K562 (cell line): ENCODE data around the gene MB21D2. TPM values are rescaled to one million over a fixed set of nuclear protein-coding genes. Genes with fewer than 3 reads are reported as not detected.

ENCODE experiments used
- ATAC-seq: fragments of 200-7000 bp; cut with Tn5 transposase; 3 replicates; pipeline ENCODE4 v1.9.1; 2020; ENCODE audit warnings: moderate library complexity
- BruUV-seq: library from RNA; stranded (reverse); fragments of 400-500 nt; replicated peaks from 2 replicates; lab custom pipeline; 2021; lab: Mats Ljungman, UMichigan
- CTCF ChIA-PET: fragments of 300-600 bp; formaldehyde crosslinking; extraction: SDS; loops from one replicate; lab custom pipeline; 2021; ENCODE audit warnings: low intra/inter-chr PET ratio; lab: Yijun Ruan, JAX
- POLR2A ChIA-PET: fragments of 300-600, 350-650 bp; sonication (Branson Sonifier 250); formaldehyde crosslinking; extraction: SDS; loops from one replicate; lab custom pipeline; 2021; ENCODE audit warnings: antibody characterized with exemption, inconsistent platforms; lab: Yijun Ruan, JAX
- DNase-seq, 4 experiments: peaks; one replicate each; pipeline versions ENCODE4 v3.0.0 to v3.0.0-alpha.2; 2011 to 2018; ENCODE audit warnings: low spot score in 3 of 4, mixed read lengths in 3 of 4; ENCODE audit errors: extremely low read depth in 1 of 4
- FAIRE-seq: peaks from 2 replicates; lab custom pipeline; 2011; peaks lifted over from hg19 to GRCh38; lab: Jason Lieb, UNC
- H2AFZ ChIP-seq: 2 replicates; pipeline ENCODE4 v1.6.0; 2011; ENCODE audit warnings: low read depth, low read length, control low read depth, inconsistent platforms
- H3K27ac ChIP-seq: fragments of 200-600 bp; 3 replicates; pipeline ENCODE4 v1.8.0; 2011; ENCODE audit warnings: low read depth, mild to moderate bottlenecking, control low read depth, inconsistent platforms, low read length, moderate library complexity, mixed read lengths; ENCODE audit errors: extremely low read depth
- H3K27me3 ChIP-seq, 2 experiments: fragments of 300-600 bp in 1 of 2; 2 replicates in 1 of 2; 3 replicates in 1 of 2; pipeline versions ENCODE4 v1.6.0 to v1.8.0; 2011; ENCODE audit warnings: inconsistent platforms in 2 of 2, low read length in 2 of 2, mild to moderate bottlenecking in 1 of 2, mixed read lengths in 1 of 2, moderate library complexity in 1 of 2; ENCODE audit not compliant: control insufficient read depth in 2 of 2, insufficient read depth in 2 of 2
- H3K36me3 ChIP-seq: fragments of 300-600 bp; 3 replicates; pipeline ENCODE4 v1.8.0; 2011; ENCODE audit warnings: mild to moderate bottlenecking, low read length, inconsistent platforms; ENCODE audit not compliant: control insufficient read depth, insufficient read depth
- H3K4me1 ChIP-seq, 2 experiments: fragments of 200-600 bp in 1 of 2; replicated peaks in 1 of 2; 2 replicates in 1 of 2; 3 replicates in 1 of 2; pipeline versions ENCODE4 v1.5.1 to v1.8.0; 2011; ENCODE audit warnings: inconsistent platforms in 2 of 2, low read length in 2 of 2, mild to moderate bottlenecking in 1 of 2, mixed read lengths in 1 of 2, moderate library complexity in 1 of 2; ENCODE audit not compliant: control insufficient read depth in 2 of 2, insufficient read depth in 2 of 2
- H3K4me2 ChIP-seq: 2 replicates; pipeline ENCODE4 v1.6.1; 2011; ENCODE audit warnings: low read length, control low read depth, inconsistent platforms, mixed read lengths; ENCODE audit not compliant: insufficient read depth
- H3K4me3 ChIP-seq: fragments of 200-600 bp; sonication (generic), shearing (Covaris generic); 2 replicates; pipeline ENCODE4 v1.5.1; 2016; ENCODE audit warnings: control low read depth, inconsistent platforms
- H3K79me2 ChIP-seq: fragments of 200-600 bp; 3 replicates; pipeline ENCODE4 v1.8.0; 2011; ENCODE audit warnings: low read length, inconsistent platforms; ENCODE audit not compliant: control insufficient read depth, insufficient read depth
- H3K9ac ChIP-seq, 2 experiments: 2 replicates each; pipeline versions ENCODE4 v1.6.0 to v1.6.1; 2011; ENCODE audit warnings: low read depth in 2 of 2, low read length in 2 of 2, control low read depth in 1 of 2, inconsistent platforms in 1 of 2, mild to moderate bottlenecking in 1 of 2, mixed read lengths in 1 of 2; ENCODE audit not compliant: insufficient read depth in 1 of 2
- H3K9me1 ChIP-seq: one replicate; pipeline ENCODE4 v1.6.0; 2011; ENCODE audit warnings: inconsistent platforms, mild to moderate bottlenecking, low read length, moderate library complexity; ENCODE audit not compliant: control insufficient read depth, insufficient read depth
- H3K9me3 ChIP-seq: replicated peaks from 2 replicates; pipeline ENCODE4 v1.5.1; 2011; ENCODE audit warnings: low read depth, low read length, inconsistent platforms; ENCODE audit not compliant: control insufficient read depth, insufficient read depth
- H4K20me1 ChIP-seq: replicated peaks from 2 replicates; pipeline ENCODE4 v1.6.1; 2011; ENCODE audit warnings: low read length, inconsistent platforms, mixed read lengths; ENCODE audit not compliant: control insufficient read depth, insufficient read depth
- CBX1 ChIP-seq: sonication (generic); IDR thresholded peaks from 2 replicates; pipeline ENCODE4 v1.6.1; 2016; ENCODE audit warnings: antibody characterized with exemption, low read depth, mild to moderate bottlenecking
- GTF2A2 ChIP-seq: IDR thresholded peaks from 2 replicates; pipeline ENCODE4 v1.6.1; 2016; ENCODE audit warnings: mild to moderate bottlenecking, missing genetic modification characterization, missing compliant biosample characterization
- HNRNPH1 ChIP-seq: fragments of 200-400 bp; formaldehyde crosslinking; optimal IDR thresholded peaks from 2 replicates; pipeline ENCODE3; 2017; ENCODE audit warnings: low read depth, mild to moderate bottlenecking, low read length, moderate library complexity
- WGBS: fragments of 100-300 bp; shearing (Covaris generic); methylation state at CpG from one replicate; pipeline ENCODE4 v1.1.6; 2016; ENCODE audit warnings: low coverage, mixed read lengths; ENCODE audit not compliant: insufficient coverage; ENCODE audit errors: missing lambda C conversion rate; 5-methylcytosine and 5-hydroxymethylcytosine counted together
- in situ Hi-C: fragments of 300-500 bp; cut with MboI; formaldehyde crosslinking; loops from 4 replicates; pipeline ENCODE4 v1.15.0; 2018; ENCODE audit warnings: inconsistent platforms, mixed read lengths
- intact Hi-C: fragments of 100-400 bp; cut with micrococcal nuclease; formaldehyde crosslinking; loops from 2 replicates; pipeline ENCODE4 v1.14.2; 2022
- polyA plus RNA-seq, 8 experiments: library from polyadenylated mRNA; depleted of rRNA in 4 of 8; stranded (reverse) in 5 of 8; unstranded in 3 of 8; fragments of >200 nt; fragmentation: Nextera tagmentation in 2 of 8; fragmentation: Illumina TruSeq in 1 of 8; extraction: Ambion mirVana in 2 of 8; extraction: Trizol in 1 of 8; gene quantifications; 2 replicates each; pipeline versions ENCODE4 v1.2.1 to v1.2.3, GENCODE V29; 2011 to 2014; ENCODE audit warnings: inconsistent platforms in 1 of 8, missing spikeins in 1 of 8
- total RNA-seq, 7 experiments: library from RNA; depleted of rRNA in 6 of 7; stranded (reverse); fragments of >200 nt in 6 of 7; fragmentation: Illumina TruSeq in 2 of 7; extraction: Trizol in 2 of 7; gene quantifications; 2 replicates each; pipeline versions ENCODE4 v1.2.1 to v1.2.3, GENCODE V29; 2011 to 2021; ENCODE audit warnings: low replicate concordance in 1 of 7
- TF ChIP-seq, protein P1 (sequence below): fragments of 450-650 bp; formaldehyde crosslinking; IDR thresholded peaks from 2 replicates; pipeline ENCODE4 v1.4.0; 2022; ENCODE audit warnings: mild to moderate bottlenecking, moderate library complexity
- TF ChIP-seq, protein P2 (sequence below): IDR thresholded peaks from 2 replicates; pipeline ENCODE4 v1.6.1; 2016; ENCODE audit warnings: missing genetic modification characterization, missing compliant biosample characterization

Gene MB21D2
- total and polyA plus RNA-seq, 9 of the 15 experiments (the other 6 are each of a cell fraction or from before 2014, with no cell fraction given) = 0.01 TPM; not detected in 8

DNA sequence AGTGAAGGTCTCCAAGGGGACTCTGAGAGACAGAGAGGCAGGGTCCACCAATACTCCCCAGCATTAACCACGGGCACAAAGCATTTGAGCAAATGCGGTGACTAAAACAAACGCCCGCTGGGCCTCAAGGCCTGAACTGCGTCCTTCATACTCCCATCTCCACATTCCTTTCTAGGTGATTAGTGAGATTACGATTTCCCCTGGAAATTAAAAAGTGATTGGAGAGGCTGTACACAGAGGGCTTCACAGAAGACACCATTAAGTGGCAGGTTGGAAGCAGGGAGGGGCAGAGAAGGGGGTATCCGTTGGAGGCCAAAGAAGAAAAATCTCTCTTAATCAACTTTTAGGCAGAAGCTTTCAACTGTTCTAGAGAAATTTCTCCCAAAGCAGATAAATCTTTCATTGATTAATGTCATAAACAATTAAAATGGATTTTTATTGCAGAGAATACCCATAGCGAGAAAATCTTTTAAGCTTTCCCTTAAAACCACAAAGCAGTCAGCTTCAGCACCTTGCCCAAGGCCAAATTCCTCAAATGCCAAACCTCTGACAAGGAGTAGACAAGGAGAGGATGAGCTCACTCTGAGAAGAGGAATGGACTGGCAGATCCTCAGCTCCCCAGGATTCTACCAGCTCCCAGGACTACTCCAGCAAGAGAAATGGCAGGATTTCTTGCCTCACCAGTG is 38.2 kb downstream of the MB21D2 start:
- intact Hi-C loops = no loop called here
- Histone ChIP-seq H3K4me1 (no peaks in the 10 kb centered on the region), H3K79me2 (no peaks in the 10 kb centered on the region), H3K9ac (no peak overlapping the region), H3K4me3 (no peak overlapping the region), H3K36me3 (no peaks in the 10 kb centered on the region), H3K9me1 (no peaks in the 10 kb centered on the region), H3K27me3 (no peaks in the 10 kb centered on the region; a peak in 1 of 5 replicates), H3K27ac (no peak overlapping the region), H4K20me1 (no peaks in the 10 kb centered on the region), H3K9me3 (no peaks in the 10 kb centered on the region), H2AFZ (no peak overlapping the region), H3K4me2 (no peak overlapping the region)
- ChIA-PET POLR2A (interaction anchor here (0.7 kb wide), 1 partner anchor 16 kb away, joined by 3 read pairs; no protein-coding TSS in a partner anchor), CTCF (no interaction called here)
- no peak for FAIRE-seq
- BruUV-seq = no TSS peak
- WGBS = 0% methylated on average over 5 of the region's 8 CpGs
- TF ChIP-seq, protein P1, sequence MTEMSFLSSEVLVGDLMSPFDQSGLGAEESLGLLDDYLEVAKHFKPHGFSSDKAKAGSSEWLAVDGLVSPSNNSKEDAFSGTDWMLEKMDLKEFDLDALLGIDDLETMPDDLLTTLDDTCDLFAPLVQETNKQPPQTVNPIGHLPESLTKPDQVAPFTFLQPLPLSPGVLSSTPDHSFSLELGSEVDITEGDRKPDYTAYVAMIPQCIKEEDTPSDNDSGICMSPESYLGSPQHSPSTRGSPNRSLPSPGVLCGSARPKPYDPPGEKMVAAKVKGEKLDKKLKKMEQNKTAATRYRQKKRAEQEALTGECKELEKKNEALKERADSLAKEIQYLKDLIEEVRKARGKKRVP (CRISPR knock-in tag) = no peak
- TF ChIP-seq, protein P2, sequence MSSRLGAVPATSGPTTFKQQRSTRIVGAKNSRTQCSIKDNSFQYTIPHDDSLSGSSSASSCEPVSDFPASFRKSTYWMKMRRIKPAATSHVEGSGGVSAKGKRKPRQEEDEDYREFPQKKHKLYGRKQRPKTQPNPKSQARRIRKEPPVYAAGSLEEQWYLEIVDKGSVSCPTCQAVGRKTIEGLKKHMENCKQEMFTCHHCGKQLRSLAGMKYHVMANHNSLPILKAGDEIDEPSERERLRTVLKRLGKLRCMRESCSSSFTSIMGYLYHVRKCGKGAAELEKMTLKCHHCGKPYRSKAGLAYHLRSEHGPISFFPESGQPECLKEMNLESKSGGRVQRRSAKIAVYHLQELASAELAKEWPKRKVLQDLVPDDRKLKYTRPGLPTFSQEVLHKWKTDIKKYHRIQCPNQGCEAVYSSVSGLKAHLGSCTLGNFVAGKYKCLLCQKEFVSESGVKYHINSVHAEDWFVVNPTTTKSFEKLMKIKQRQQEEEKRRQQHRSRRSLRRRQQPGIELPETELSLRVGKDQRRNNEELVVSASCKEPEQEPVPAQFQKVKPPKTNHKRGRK = no peak
- TF ChIP-seq GTF2A2 (no peak), HNRNPH1 (no peak), CBX1 (no peak)
- in situ Hi-C loops = no loop called here
- no peak for DNase-seq
- no peak for ATAC-seq
